Measurements from ENCODE around the gene MYDGF. TPM values are rescaled to one million over a fixed set of nuclear protein-coding genes. Genes with fewer than 3 reads are reported as not detected.
A peak's percentile ranks its signal among the peaks of the same experiment; 100 is the strongest.
"Not testable (repeated sequence)": the region's sequence is repeated elsewhere in the genome, so short reads cannot be mapped to it uniquely, and the experiment has no call there.

The MYDGF gene
- total RNA-seq (10 to 100 TPM; 28.1 to 81.0 (median 32.1) TPM), polyA plus RNA-seq (100 to 1,000 TPM; 101 to 105 TPM), total RNA-seq (16.3 reads per million, percentile 46 among the genes with 10 or more reads in this experiment)

DNA sequence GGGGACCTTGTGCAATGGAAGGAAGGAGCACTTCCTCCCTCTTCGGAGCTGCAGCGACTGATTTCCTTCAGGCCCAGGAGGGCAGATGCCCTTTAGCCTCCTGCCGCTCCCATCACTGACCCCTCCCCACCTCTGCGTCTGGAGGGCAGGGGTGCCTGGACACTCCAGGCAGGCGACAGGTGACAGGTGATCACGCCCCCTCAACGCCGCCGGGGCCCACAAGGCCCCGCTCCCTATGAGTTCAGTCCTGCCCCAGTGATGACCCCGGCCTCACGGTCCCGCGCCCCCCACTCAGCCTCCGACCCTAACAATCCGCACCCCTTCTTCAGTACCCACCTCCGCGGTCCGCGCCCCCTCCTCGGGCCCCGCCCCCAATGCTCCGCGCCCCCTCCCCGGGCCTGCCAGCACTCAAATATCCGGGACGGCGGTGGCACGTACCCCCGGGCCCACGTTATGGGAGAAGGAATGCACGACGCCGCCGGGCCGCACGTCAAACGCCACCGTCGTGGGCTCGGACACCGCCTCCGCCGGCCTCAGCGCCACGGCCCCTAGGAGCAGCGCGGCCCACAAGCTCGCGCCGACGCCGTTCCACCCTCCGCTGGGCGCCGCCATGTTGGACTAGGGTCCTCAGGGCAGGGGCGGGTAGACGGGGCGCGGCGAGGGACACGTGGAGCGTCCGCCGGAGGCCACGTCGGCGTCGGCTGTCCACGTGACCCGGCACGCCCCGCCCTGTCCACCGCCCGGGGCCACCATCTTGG is at the start of gene MYDGF:
Gene MYDGF, minus strand, starts transcription at position 620 of the 758 bp plus-strand sequence. Its CDS starts 8 bp downstream, at position 612.
- no peaks in the 10 kb centered on the region for H3K9me3 ChIP-seq (ENCODE audit: control insufficient read depth in 2 of 3, low read length in 3 of 3)
- CTCF ChIA-PET: no interaction called here
- peak within 1 kb of the TSS; percentile 65 for H3K4me3 ChIP-seq (ENCODE audit: low read length)
- Mint-ChIP-seq H3K4me1 (peaks cover 0 to 20% (median 16%) of the 10 kb centered on the region in 7 donors), H3K27me3 (no peaks in the 10 kb centered on the region), H3K27ac (peak within 1 kb of the TSS; percentile 28 to 95 (median 84)), H3K4me3 (peak within 1 kb of the TSS; percentile 77 to 92 (median 86)), H3K36me3 (peaks cover 0 to 9% (median 3%) of the 10 kb centered on the region in 5 donors), H3K9me3 (no peaks in the 10 kb centered on the region)
- H3K4me1 ChIP-seq (ENCODE audit: control insufficient read depth in 2 of 2, insufficient read depth in 2 of 2, low read length in 2 of 2): peaks cover 10 to 13% of the 10 kb centered on the region in 2 donors
- H3K36me3 ChIP-seq (ENCODE audit: control insufficient read depth in 2 of 3, insufficient read depth in 3 of 3, low read length in 3 of 3): peaks cover 0 to 35% (median 4%) of the 10 kb centered on the region in 3 experiments
- peak; percentile 100 for ATAC-seq
- intact Hi-C loops (cut with micrococcal nuclease): loop anchor here (1.0 to 2.0 kb wide), 7 partner anchors 31 to 299 kb away; partner anchors contain the start of genes FEM1A (in 2 of the 2), TNFAIP8L1 (in 2 of the 2), CHAF1A (in 1 of the 2) and DPP9 (in 1 of the 2)
- peak; percentile 86 to 95 (median 92) for DNase-seq
- H3K27ac ChIP-seq (ENCODE audit: low read depth, low read length): peak within 1 kb of the TSS; percentile 81
- H3K27me3 ChIP-seq (ENCODE audit: control insufficient read depth in 2 of 2, insufficient read depth in 2 of 2, low read length in 2 of 2): no peaks in the 10 kb centered on the region
- POLR2A ChIA-PET: interaction anchor here (0.6 to 1.5 kb wide), 4 partner anchors 27 to 484 kb away, joined by 3 to 4 read pairs (median 3); no protein-coding TSS in a partner anchor

DNA sequence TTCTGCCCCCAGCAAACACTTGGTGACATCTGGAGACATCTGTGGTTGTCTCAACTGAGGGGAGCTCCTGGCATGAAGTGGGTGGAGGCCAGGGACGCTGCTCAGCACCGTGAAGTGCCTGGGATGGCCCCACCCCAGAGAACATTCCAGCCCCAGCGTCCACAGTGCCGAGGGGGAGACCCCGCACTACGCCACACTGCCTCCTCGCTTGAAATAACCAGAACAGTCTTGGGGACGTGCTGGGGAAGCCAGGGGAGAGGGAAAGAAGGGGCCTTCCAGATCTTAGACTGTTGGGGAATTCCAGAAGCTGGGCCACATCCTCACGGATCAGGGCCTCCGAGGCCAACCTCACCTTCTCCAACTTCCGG is 49.3 kb upstream of the MYDGF start:
- peaks cover 13 to 18% of the 10 kb centered on the region in 2 donors for H3K4me1 ChIP-seq (ENCODE audit: control insufficient read depth in 2 of 2, insufficient read depth in 2 of 2, low read length in 2 of 2)
- H3K9me3 ChIP-seq (ENCODE audit: control insufficient read depth in 2 of 3, low read length in 3 of 3): no peaks in the 10 kb centered on the region
- ChIA-PET CTCF (no interaction called here), POLR2A (no interaction called here)
- DNase-seq (no peak), ATAC-seq (no peak)
- peaks cover 0 to 9% (median 0%) of the 10 kb centered on the region in 11 donors for H3K9me3 Mint-ChIP-seq
- no peak overlapping the region for H3K27ac ChIP-seq (ENCODE audit: low read depth, low read length)
- peaks cover 3 to 24% (median 10%) of the 10 kb centered on the region in 5 donors for H3K36me3 Mint-ChIP-seq
- H3K36me3 ChIP-seq (ENCODE audit: control insufficient read depth in 2 of 3, insufficient read depth in 3 of 3, low read length in 3 of 3): peaks cover 0 to 66% (median 19%) of the 10 kb centered on the region in 3 experiments
- peaks cover 23 to 41% (median 29%) of the 10 kb centered on the region in 7 donors for H3K4me1 Mint-ChIP-seq
- intact Hi-C loops (cut with micrococcal nuclease): no loop called here
- H3K4me3 ChIP-seq (ENCODE audit: low read length): no peak overlapping the region
- H3K27ac Mint-ChIP-seq: peak overlapping the region in 1 of 9 donors; percentile 19
- H3K27me3 ChIP-seq (ENCODE audit: control insufficient read depth in 2 of 2, insufficient read depth in 2 of 2, low read length in 2 of 2): no peaks in the 10 kb centered on the region
- H3K4me3 Mint-ChIP-seq: no peak overlapping the region
- peaks cover 0 to 7% (median under 1%) of the 10 kb centered on the region in 5 donors for H3K27me3 Mint-ChIP-seq

DNA sequence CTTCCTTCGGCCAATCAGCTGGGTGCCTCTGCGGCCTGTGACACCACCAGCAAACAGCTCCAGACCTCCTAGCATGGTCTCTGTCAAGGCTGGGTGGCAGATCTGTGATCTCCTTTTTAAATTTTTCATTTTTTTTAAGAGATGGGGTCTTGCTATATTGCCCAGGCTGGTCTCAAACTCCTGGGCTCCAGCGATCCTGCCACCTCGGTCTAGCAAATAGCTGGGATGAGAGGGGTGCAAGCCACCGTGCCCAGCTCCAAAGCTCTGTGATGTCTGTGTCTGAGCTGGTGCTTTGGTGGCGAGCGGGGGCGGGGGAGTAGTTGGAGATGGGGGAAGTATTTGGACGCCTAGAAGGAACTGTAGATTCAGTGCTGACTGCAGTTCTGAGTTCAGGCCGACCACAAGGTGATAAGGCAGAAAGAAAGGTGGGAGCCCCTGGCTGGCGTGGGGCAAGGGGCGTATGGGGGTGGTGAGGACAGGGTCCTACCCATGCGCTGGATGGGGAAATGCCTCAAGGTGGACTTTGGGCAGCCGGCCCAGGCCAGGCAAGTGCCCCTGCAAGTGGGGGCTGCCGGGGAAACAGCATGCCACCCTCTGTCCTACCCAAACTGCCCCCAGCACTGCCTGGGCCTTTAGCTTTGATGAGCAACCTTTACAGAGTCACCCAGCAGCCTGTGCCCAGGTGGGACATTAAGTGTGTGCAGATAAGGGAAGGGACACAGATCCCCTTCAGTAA is 48.0 kb upstream of the MYDGF start:
- H3K4me3 ChIP-seq (ENCODE audit: low read length): no peak overlapping the region
- Mint-ChIP-seq H3K27ac (no peak overlapping the region), H3K4me1 (peaks cover 22 to 32% (median 24%) of the 10 kb centered on the region in 7 donors), H3K36me3 (peaks cover 5 to 27% (median 12%) of the 10 kb centered on the region in 5 donors), H3K9me3 (peaks cover 0 to 1% (median 0%) of the 10 kb centered on the region in 11 donors), H3K27me3 (no peaks in the 10 kb centered on the region), H3K4me3 (no peak overlapping the region)
- peaks cover 0 to 76% (median 19%) of the 10 kb centered on the region in 3 experiments for H3K36me3 ChIP-seq (ENCODE audit: control insufficient read depth in 2 of 3, insufficient read depth in 3 of 3, low read length in 3 of 3)
- no peak overlapping the region for H3K27ac ChIP-seq (ENCODE audit: low read depth, low read length)
- CTCF ChIA-PET: no interaction called here
- no peaks in the 10 kb centered on the region for H3K27me3 ChIP-seq (ENCODE audit: control insufficient read depth in 2 of 2, insufficient read depth in 2 of 2, low read length in 2 of 2)
- no peak for DNase-seq
- no peak for ATAC-seq
- peaks cover 12 to 18% of the 10 kb centered on the region in 2 donors for H3K4me1 ChIP-seq (ENCODE audit: control insufficient read depth in 2 of 2, insufficient read depth in 2 of 2, low read length in 2 of 2)
- intact Hi-C loops (cut with micrococcal nuclease): no loop called here
- POLR2A ChIA-PET: no interaction called here
- no peaks in the 10 kb centered on the region for H3K9me3 ChIP-seq (ENCODE audit: control insufficient read depth in 2 of 3, low read length in 3 of 3)

DNA sequence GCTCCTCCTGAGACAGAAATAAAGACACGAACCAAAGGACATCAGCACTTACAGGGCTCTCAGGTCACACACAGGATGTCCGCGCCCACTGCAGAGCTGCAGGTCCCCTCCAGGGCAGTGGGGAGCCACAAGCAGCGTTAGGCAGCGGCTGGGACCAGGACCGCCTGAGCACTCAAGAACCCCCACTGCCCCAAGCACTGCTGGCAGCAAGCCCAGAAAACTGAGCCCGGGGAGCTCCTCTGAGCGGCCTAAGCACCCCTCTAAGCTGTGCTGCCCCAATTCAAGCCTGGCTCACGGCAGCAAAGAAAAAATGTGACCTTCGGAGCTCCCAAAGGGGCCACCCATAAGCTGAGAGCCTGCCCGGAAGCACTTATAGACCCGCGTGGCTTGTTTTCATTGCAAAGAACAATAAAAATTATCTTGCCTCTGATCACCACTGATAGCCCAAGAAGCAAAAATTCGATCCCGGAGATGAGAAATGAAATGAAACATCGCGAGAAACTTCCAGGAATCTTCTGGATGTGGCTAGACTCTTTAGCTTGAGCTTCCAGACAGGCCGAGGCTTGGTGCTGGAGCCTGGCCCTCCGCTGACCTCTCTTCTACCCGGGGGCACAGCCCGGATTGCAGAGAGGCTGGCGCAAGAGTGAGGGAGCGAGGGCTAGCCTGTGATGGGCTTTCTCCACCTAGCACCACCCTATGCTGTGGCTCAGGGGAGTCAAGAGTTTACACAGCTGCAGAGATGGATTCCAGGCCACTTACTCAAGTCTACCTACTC is 47.2 kb upstream of the MYDGF start:
- peaks cover 0 to 84% (median 19%) of the 10 kb centered on the region in 3 experiments for H3K36me3 ChIP-seq (ENCODE audit: control insufficient read depth in 2 of 3, insufficient read depth in 3 of 3, low read length in 3 of 3)
- intact Hi-C loops (cut with micrococcal nuclease): no loop called here
- ATAC-seq (no peak), DNase-seq (no peak)
- no peaks in the 10 kb centered on the region for H3K27me3 Mint-ChIP-seq
- H3K4me3 ChIP-seq (ENCODE audit: low read length): no peak overlapping the region
- no peaks in the 10 kb centered on the region for H3K9me3 ChIP-seq (ENCODE audit: control insufficient read depth in 2 of 3, low read length in 3 of 3)
- H3K27me3 ChIP-seq (ENCODE audit: control insufficient read depth in 2 of 2, insufficient read depth in 2 of 2, low read length in 2 of 2): no peaks in the 10 kb centered on the region
- H3K36me3 Mint-ChIP-seq: peaks cover 5 to 34% (median 12%) of the 10 kb centered on the region in 5 donors
- no peak overlapping the region for H3K27ac Mint-ChIP-seq
- peaks cover 4 to 10% of the 10 kb centered on the region in 2 donors for H3K4me1 ChIP-seq (ENCODE audit: control insufficient read depth in 2 of 2, insufficient read depth in 2 of 2, low read length in 2 of 2)
- H3K4me1 Mint-ChIP-seq: peaks cover 15 to 25% (median 20%) of the 10 kb centered on the region in 7 donors
- ChIA-PET POLR2A (no interaction called here), CTCF (no interaction called here)
- H3K27ac ChIP-seq (ENCODE audit: low read depth, low read length): no peak overlapping the region
- H3K4me3 Mint-ChIP-seq: no peak overlapping the region
- H3K9me3 Mint-ChIP-seq: peaks cover 0 to 1% (median 0%) of the 10 kb centered on the region in 11 donors

DNA sequence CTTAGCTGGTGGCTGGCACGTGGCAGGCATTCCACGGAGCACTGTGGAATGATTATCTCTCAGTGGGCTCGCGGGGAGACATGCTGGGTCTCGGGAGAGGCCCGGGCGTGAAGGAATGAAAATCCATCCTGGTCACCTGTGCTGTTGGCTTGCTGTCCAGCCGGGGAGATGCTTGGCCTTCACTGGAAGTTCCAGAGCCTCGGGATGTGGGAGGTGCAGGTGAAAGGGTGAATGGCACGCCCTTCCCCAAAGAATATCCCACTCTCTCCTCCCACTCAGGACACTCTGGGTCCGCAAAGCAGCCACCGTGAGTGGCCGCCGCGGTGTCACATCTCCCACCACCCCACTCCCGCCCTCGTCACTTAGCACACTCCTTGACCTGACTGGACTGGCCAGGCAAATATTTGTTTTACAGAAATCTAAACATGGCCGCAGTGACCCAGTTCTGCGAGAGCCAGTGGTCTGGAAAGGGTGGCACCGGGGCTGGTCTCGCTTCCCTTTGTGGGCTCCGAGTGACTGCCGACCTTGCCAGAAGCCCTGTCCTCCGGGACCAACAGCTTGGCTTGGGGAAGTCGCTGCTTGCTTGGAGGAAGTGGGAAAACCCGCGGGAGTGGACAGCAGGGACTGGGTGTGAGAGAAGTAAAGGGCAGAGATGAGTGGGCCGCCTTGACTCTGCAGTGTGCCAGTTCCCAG is 45.5 kb upstream of the MYDGF start:
- Histone ChIP-seq H3K9me3 (ENCODE audit: control insufficient read depth in 2 of 3, low read length in 3 of 3) (no peaks in the 10 kb centered on the region), H3K27ac (ENCODE audit: low read depth, low read length) (no peak overlapping the region), H3K4me1 (ENCODE audit: control insufficient read depth in 2 of 2, insufficient read depth in 2 of 2, low read length in 2 of 2) (no peaks in the 10 kb centered on the region), H3K36me3 (ENCODE audit: control insufficient read depth in 2 of 3, insufficient read depth in 3 of 3, low read length in 3 of 3) (peaks cover 0 to 92% (median 19%) of the 10 kb centered on the region in 3 experiments), H3K4me3 (ENCODE audit: low read length) (no peak overlapping the region), H3K27me3 (ENCODE audit: control insufficient read depth in 2 of 2, insufficient read depth in 2 of 2, low read length in 2 of 2) (no peaks in the 10 kb centered on the region)
- Mint-ChIP-seq H3K27me3 (no peaks in the 10 kb centered on the region), H3K4me3 (no peak overlapping the region), H3K36me3 (peaks cover 5 to 43% (median 12%) of the 10 kb centered on the region in 5 donors), H3K9me3 (peaks cover 0 to 1% (median 0%) of the 10 kb centered on the region in 11 donors), H3K4me1 (peaks cover 4 to 12% (median 9%) of the 10 kb centered on the region in 7 donors), H3K27ac (no peak overlapping the region)
- intact Hi-C loops (cut with micrococcal nuclease): no loop called here
- CTCF ChIA-PET: no interaction called here
- no peak for ATAC-seq
- no peak for DNase-seq
- POLR2A ChIA-PET: no interaction called here

DNA sequence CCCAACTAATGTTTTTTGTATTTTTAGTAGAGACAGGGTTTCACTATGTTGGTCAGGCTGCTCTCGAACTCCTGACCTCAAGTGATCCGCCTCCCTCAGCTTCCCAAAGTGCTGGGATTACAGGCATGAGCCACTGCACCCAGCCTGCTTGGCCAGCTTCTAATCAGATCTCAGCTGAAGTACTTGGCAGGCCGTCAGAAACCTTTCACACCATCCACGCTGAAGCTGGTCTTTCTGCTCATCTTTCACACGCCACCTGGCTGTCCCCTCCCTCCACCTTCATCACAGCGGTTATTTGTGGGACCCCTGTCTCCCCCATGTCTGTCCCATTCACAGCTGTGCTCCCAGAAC is 45.0 kb upstream of the MYDGF start:
- H3K27ac Mint-ChIP-seq; H3K4me3 ChIP-seq (ENCODE audit: low read length); H3K27me3 Mint-ChIP-seq; H3K4me1 Mint-ChIP-seq; H3K4me3 Mint-ChIP-seq; ATAC-seq; POLR2A ChIA-PET; CTCF ChIA-PET; intact Hi-C loops (cut with micrococcal nuclease); H3K9me3 Mint-ChIP-seq; H3K27me3 ChIP-seq (ENCODE audit: control insufficient read depth in 2 of 2, insufficient read depth in 2 of 2, low read length in 2 of 2); H3K9me3 ChIP-seq (ENCODE audit: control insufficient read depth in 2 of 3, low read length in 3 of 3); H3K27ac ChIP-seq (ENCODE audit: low read depth, low read length); DNase-seq; H3K4me1 ChIP-seq (ENCODE audit: control insufficient read depth in 2 of 2, insufficient read depth in 2 of 2, low read length in 2 of 2): not testable (repeated sequence)
- peaks cover 0 to 92% (median 19%) of the 10 kb centered on the region in 3 experiments for H3K36me3 ChIP-seq (ENCODE audit: control insufficient read depth in 2 of 3, insufficient read depth in 3 of 3, low read length in 3 of 3)
- H3K36me3 Mint-ChIP-seq: peaks cover 5 to 40% (median 9%) of the 10 kb centered on the region in 5 donors
